GM12865 (cell line): ENCODE measurements around the gene RAD9A.
A peak's percentile ranks its signal among the peaks of the same experiment; 100 is the strongest.

Experiments
- DNase-seq: peaks from one replicate; pipeline ENCODE4 v3.0.0; 2010; ENCODE audit warnings: low read depth
- H3K4me3 ChIP-seq: 2 replicates; pipeline ENCODE4 v1.5.1; 2011; ENCODE audit warnings: mild to moderate bottlenecking, low read depth, low read length, control low read depth
- TF ChIP-seq, protein P1 (sequence below): IDR thresholded peaks from 2 replicates; pipeline ENCODE4 v1.5.1; 2011; ENCODE audit warnings: low read length, control low read depth, low read depth, inconsistent platforms; ENCODE audit not compliant: insufficient read depth; ENCODE audit errors: missing control alignments

RAD9A gene

DNA sequence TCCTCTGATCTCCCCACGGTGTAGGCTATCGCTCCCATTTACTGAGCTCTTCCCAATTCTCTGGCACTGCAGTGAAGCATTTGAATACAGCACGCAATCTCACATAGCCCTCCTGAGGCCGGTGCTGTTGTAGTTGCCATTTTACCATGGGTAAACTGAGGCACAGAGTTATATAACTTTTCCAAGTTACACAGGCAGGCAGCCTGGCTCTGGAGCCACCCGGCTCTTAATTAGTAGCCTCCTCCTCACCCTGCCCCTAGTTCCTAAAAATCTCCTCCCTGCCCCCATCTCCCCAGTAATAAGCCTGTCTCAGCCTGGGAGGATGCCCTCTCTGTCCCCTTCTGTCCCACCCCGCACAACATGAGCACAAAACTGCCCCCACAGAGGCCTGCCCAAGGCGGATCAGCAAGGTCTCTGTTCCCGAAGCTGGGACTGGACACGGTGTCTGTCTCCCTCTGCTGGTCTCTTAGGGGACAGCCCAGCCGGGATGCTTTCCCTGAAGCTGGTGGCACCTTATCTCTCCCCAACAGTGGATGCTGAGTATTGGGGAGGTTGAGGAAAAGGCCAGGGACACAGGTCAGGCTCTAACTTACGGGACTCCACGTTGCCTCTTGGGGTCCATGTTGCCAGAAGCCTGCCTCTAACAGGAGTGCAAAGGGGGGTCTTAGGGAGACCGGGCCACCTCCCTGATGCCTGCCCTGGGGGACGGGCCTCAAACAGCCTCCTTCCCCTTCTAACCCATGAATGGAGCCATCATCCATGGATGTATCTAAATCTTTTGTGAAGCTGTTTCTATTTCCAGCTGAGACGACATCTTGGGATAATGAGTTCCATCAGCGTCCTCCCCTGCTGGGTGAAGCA, 9.3 kb upstream of the RAD9A start:
- DNase-seq = peak; percentile 90
- no peak overlapping the region for H3K4me3 ChIP-seq

DNA sequence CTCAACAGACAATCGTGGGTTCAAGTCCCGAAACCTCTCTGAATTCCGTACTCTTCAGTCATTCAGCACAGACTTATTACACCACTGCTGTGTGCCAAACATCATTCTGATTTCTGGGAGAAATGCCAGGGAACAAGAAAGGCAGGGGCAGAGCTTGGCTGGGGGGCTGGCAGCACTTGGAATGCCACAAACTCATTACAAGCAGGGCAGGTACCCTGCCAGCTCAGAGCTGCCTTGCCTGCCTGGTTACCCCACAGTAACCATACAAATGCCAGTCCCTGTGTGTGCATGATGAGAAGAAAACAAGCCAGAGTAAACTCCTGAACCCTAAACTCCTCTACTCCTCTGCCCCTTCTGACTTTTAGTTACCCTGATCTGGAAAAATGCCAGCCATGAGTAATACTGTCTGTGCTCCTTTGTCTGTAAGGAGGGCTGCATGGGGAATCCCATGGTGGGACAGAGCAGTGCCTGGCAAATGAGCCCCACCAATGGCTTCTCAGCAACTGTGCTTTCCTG, 6.9 kb upstream of the RAD9A start:
- TF ChIP-seq, protein P1, sequence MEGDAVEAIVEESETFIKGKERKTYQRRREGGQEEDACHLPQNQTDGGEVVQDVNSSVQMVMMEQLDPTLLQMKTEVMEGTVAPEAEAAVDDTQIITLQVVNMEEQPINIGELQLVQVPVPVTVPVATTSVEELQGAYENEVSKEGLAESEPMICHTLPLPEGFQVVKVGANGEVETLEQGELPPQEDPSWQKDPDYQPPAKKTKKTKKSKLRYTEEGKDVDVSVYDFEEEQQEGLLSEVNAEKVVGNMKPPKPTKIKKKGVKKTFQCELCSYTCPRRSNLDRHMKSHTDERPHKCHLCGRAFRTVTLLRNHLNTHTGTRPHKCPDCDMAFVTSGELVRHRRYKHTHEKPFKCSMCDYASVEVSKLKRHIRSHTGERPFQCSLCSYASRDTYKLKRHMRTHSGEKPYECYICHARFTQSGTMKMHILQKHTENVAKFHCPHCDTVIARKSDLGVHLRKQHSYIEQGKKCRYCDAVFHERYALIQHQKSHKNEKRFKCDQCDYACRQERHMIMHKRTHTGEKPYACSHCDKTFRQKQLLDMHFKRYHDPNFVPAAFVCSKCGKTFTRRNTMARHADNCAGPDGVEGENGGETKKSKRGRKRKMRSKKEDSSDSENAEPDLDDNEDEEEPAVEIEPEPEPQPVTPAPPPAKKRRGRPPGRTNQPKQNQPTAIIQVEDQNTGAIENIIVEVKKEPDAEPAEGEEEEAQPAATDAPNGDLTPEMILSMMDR = no peak

More for the DNA sequence above, 9.3 kb upstream of the RAD9A start:
- TF ChIP-seq, protein P1 = peak; percentile 99

DNA sequence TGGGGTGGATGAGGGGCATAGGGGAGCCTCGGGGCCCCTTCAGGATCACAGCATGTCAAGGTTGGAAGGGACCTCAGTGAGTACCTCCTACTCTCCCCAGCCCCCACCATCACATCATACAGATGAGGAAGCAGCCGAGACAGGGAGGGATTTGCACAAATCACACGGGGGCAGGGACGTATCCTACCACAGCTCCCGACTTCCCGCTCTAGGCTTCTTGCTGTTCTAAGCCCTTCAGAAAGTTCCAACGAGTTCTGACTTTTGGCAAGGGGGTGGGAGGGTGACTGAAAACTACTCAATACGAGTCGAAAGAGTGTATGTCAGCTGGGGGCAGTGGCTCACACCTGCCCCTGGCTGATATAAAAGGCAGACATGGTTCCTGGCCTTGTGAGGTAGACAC, 4.7 kb upstream of the RAD9A start:
- no peak overlapping the region for H3K4me3 ChIP-seq
- TF ChIP-seq, protein P1 = no peak
- no peak for DNase-seq

More for the DNA sequence above, 6.9 kb upstream of the RAD9A start:
- no peak overlapping the region for H3K4me3 ChIP-seq
- no peak for DNase-seq

DNA sequence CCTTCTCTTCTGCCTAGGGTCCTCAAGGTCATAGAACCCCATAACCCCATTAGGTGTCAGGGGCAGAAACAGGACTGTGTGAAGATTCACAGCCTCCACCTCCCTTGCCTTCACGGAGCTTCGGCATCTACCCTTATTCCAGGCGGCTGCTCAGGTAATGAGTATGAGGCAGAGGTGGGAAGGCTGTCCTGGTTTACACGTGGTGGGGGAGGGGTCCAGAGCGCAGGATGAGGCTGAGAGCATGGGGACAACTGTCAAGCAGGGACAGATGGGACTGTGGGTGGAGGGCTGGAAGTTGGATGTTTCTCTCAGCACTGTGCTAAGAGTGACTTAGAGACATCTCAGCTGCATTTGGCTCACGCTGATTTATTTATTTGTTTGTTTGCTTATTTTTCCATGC, 4.3 kb upstream of the RAD9A start:
- no peak for DNase-seq
- H3K4me3 ChIP-seq = no peak overlapping the region
- TF ChIP-seq, protein P1 = no peak

DNA sequence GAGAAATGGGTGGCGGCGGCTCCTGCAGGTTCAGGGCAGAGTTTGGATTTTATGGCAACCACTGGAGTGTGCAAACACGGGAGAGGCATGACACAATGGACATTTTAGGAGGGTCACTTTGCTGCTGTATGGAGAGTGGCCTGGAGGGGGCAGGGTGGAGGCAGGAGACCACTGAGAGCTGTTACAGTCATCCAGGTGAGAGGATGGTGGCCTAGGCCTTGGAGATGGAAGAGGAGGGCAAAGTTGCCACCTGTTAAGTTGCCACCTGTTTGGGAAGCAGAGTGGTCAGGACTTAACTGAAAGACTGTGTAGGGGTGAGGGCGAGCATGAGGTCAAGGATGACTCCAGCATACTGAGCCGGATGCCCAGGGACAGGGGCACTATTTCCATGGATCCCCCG, 2.3 kb upstream of the RAD9A start:
- TF ChIP-seq, protein P1 = peak; percentile 73
- peak; percentile 69 for DNase-seq
- no peak overlapping the region for H3K4me3 ChIP-seq

DNA sequence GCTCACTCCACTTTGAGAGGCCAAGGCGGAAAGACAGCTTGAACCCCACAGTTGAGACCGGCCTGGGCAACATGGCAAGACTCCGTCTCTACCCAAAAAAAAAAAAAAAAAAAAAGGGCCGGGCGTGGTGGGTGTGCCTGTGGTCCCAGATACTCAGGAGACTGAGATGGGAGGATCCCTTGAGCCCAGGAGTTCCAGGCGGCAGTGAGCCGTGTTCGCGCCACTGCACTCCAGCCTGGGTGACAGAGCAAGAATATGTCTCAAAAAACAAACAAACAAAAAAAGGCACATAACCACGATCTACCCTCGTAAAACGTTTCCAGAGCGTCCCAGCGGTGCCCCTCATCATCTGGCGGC, 861 bp upstream of the RAD9A start:
- DNase-seq = no peak
- H3K4me3 ChIP-seq = peak overlapping the region; percentile 80
- TF ChIP-seq, protein P1 = no peak
